ENCODE measurements around the gene PIK3R6. TPM values are rescaled to one million over a fixed set of nuclear protein-coding genes. Genes with fewer than 3 reads are reported as not detected.

Gene PIK3R6
- total and polyA plus RNA-seq, 5 donors, result 0.36 to 0.91 (median 0.86) TPM

- DNase-seq, result no peak
- Histone ChIP-seq H3K4me1 (ENCODE audit: control insufficient read depth, insufficient read depth, low read length) (no peaks in the 10 kb centered on the region), H3K27ac (ENCODE audit: low read length) (no peak overlapping the region), H3K9me3 (ENCODE audit: control insufficient read depth, low read length) (no peaks in the 10 kb centered on the region), H3K4me3 (ENCODE audit: low read length) (no peak overlapping the region), H3K27me3 (ENCODE audit: control insufficient read depth, insufficient read depth) (no peaks in the 10 kb centered on the region)
- intact Hi-C loops (cut with DNase I), result no loop called here
- 89% methylated on average over 5 of the region's 5 CpGs for WGBS
- ATAC-seq, result no peak
Measured at GRCh38 chr17:8904686-8905085, 37.2 kb upstream of the PIK3R6 start.

DNA sequence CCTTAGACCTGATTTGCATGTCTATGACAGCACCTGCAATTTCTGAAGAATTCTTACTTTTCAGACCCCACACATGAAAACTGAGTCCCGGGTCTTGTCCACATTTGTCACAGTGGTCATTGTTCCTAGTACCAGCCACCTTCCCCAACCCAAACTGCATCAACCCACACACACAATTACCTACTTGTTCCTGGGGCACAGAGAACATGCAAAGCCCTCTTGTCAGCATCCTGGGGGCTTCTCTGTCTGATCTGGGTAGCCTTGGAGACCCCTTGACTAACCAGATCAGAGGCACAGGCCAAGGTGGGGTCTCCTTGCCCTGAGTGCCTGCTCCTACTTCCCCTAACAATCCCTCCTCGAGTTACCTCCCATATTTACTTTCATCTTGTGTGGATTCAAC is 36.7 kb upstream of the PIK3R6 start:
- Histone ChIP-seq H3K27me3 (ENCODE audit: control insufficient read depth, insufficient read depth) (no peaks in the 10 kb centered on the region), H3K4me3 (ENCODE audit: low read length) (no peak overlapping the region), H3K27ac (ENCODE audit: low read length) (no peak overlapping the region), H3K9me3 (ENCODE audit: control insufficient read depth, low read length) (no peaks in the 10 kb centered on the region), H3K4me1 (ENCODE audit: control insufficient read depth, insufficient read depth, low read length) (no peaks in the 10 kb centered on the region)
- intact Hi-C loops (cut with DNase I), result no loop called here
- no peak for ATAC-seq
- no peak for DNase-seq
- 67% methylated on average over 2 of the region's 2 CpGs for WGBS

- no peak for DNase-seq
- no peak for ATAC-seq
- intact Hi-C loops (cut with DNase I), result no loop called here
- Histone ChIP-seq H3K4me3 (ENCODE audit: low read length) (no peak overlapping the region), H3K9me3 (ENCODE audit: control insufficient read depth, low read length) (no peaks in the 10 kb centered on the region), H3K27me3 (ENCODE audit: control insufficient read depth, insufficient read depth) (no peaks in the 10 kb centered on the region), H3K4me1 (ENCODE audit: control insufficient read depth, insufficient read depth, low read length) (no peaks in the 10 kb centered on the region), H3K27ac (ENCODE audit: low read length) (no peak overlapping the region)
- WGBS, result 48% methylated on average over 15 of the region's 15 CpGs
Measured at GRCh38 chr17:8900626-8901585, 33.4 kb upstream of the PIK3R6 start.

DNA sequence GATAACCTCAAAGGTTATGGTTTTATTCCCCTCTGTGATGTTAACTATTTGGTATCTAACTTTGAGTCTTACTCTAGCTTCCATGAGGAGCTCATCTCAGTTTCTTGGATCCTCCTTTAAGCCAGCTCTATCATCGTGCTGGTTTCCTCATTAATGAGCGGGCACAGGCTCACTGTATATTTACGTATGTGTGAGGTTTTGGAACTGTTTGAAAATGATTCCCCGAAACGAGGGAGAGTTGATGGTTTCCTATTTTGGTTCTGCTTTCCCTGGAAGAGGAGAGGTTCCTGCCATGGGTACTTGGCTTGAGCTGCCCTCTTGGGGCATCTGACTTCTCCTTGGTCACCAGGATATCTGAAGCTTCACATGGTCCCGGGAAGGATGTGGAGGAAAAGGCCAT is 32.7 kb upstream of the PIK3R6 start:
- Histone ChIP-seq H3K9me3 (ENCODE audit: control insufficient read depth, low read length) (no peaks in the 10 kb centered on the region), H3K27me3 (ENCODE audit: control insufficient read depth, insufficient read depth) (no peaks in the 10 kb centered on the region), H3K27ac (ENCODE audit: low read length) (no peak overlapping the region), H3K4me3 (ENCODE audit: low read length) (no peak overlapping the region), H3K4me1 (ENCODE audit: control insufficient read depth, insufficient read depth, low read length) (no peaks in the 10 kb centered on the region)
- DNase-seq, result no peak
- intact Hi-C loops (cut with DNase I), result no loop called here
- no peak for ATAC-seq
- WGBS, result 64% methylated on average over 6 of the region's 6 CpGs

DNA sequence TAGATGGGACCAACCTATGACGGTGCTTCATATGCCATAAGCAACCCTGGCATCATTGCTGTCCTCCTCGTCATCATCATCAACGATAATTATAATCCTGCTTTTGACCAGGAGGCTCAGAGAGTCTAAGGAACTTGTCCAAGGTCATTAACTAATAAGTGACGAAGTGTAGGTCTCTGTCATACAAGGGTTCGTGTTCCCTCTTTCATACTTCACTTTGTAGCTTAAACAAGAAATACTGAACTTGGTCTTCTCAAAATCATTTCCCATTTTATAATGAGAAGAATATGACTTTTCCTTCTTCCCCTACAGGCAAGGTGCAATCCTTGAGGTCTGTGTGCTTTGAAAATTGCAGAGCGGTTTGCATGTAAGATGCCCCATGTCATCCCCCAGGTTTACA is 31.2 kb upstream of the PIK3R6 start:
- Histone ChIP-seq H3K4me3 (ENCODE audit: low read length) (no peak overlapping the region), H3K27ac (ENCODE audit: low read length) (no peak overlapping the region), H3K4me1 (ENCODE audit: control insufficient read depth, insufficient read depth, low read length) (no peaks in the 10 kb centered on the region), H3K27me3 (ENCODE audit: control insufficient read depth, insufficient read depth) (no peaks in the 10 kb centered on the region), H3K9me3 (ENCODE audit: control insufficient read depth, low read length) (no peaks in the 10 kb centered on the region)
- DNase-seq (no peak), ATAC-seq (no peak)
- 86% methylated on average over 6 of the region's 6 CpGs for WGBS
- intact Hi-C loops (cut with DNase I), result loop anchor here in 2 of 4 donors (10.0 kb wide), 1 partner anchor 94 kb away; no protein-coding TSS in a partner anchor

DNA sequence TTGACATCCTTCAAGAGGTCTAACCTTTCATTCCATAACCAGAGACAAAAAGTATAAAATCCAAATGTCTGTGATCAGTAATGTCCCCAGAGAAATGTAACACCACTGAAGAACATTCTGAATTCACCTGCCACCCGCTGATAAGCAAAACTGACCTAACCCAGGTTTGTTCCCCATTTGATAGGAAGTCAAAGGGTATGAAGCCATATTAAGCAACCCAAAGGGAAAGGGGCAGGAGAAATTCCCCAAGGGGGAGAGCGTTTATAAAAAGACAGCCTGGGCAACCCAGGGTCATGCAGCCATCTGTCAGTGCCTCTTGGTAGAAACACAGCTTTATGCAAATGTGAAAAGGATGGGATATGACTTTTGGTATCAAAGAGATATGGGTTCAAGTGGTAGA is 30.7 kb upstream of the PIK3R6 start:
- WGBS, result 67% methylated on average over 2 of the region's 2 CpGs
- Histone ChIP-seq H3K4me3 (ENCODE audit: low read length) (no peak overlapping the region), H3K27me3 (ENCODE audit: control insufficient read depth, insufficient read depth) (no peaks in the 10 kb centered on the region), H3K27ac (ENCODE audit: low read length) (no peak overlapping the region), H3K9me3 (ENCODE audit: control insufficient read depth, low read length) (no peaks in the 10 kb centered on the region), H3K4me1 (ENCODE audit: control insufficient read depth, insufficient read depth, low read length) (no peaks in the 10 kb centered on the region)
- ATAC-seq (no peak), DNase-seq (no peak)
- intact Hi-C loops (cut with DNase I), result loop anchor here in 2 of 4 donors (10.0 kb wide), 1 partner anchor 93 kb away; no protein-coding TSS in a partner anchor

DNA sequence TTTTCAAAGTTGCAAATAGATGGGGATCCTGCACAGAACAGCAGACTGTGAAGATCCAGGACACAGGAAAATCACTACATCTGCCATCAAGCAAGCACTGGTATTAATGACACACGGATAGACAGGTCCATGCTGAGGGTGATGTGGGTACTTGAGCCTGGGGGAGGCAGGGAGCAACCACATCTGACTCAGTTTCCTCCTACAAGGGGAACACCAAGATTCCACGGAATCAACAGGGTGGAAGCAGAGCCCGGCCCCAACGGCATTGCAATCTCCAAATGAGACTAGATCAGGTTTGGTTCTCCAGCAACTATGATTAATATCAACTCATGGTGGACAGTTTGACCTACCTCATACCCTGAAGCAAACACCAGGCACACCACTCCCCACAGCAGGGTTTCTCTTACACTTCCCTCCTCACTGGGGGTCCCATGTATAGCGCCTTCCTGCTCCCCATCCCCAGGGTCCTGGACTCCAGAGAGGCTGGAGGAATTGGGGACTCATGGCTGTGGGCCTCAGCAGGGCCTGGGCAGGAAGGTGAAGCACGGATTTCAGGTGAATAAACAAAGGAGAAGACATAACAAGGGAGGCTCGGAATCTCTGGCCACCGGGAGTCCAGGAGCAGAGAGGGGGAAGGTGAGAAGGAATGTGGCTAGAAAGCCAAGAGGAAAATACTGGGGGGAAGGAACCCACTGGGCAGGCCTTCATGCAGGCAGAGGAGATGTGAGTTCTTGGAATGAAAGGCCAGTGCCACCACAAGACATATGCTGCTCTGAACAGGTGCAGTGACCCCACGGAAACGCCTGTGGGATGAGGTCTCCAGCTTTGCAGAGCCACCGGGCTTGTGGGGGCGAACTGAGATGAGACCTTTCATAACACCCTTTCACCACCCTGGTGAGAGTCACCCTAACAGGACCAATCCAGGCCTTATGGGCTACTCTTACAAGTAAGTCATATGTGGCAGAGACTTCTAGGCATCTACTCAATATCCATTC is 29.5 kb upstream of the PIK3R6 start:
- no peaks in the 10 kb centered on the region for H3K27me3 ChIP-seq (ENCODE audit: control insufficient read depth, insufficient read depth)
- H3K9me3 ChIP-seq (ENCODE audit: control insufficient read depth, low read length), result no peaks in the 10 kb centered on the region
- intact Hi-C loops (cut with DNase I), result loop anchor here in 2 of 4 donors (10.0 kb wide), 1 partner anchor 92 kb away; no protein-coding TSS in a partner anchor
- ATAC-seq (no peak), DNase-seq (no peak)
- 78% methylated on average over 12 of the region's 12 CpGs for WGBS
- H3K27ac ChIP-seq (ENCODE audit: low read length), result no peak overlapping the region
- no peak overlapping the region for H3K4me3 ChIP-seq (ENCODE audit: low read length)
- no peaks in the 10 kb centered on the region for H3K4me1 ChIP-seq (ENCODE audit: control insufficient read depth, insufficient read depth, low read length)

DNA sequence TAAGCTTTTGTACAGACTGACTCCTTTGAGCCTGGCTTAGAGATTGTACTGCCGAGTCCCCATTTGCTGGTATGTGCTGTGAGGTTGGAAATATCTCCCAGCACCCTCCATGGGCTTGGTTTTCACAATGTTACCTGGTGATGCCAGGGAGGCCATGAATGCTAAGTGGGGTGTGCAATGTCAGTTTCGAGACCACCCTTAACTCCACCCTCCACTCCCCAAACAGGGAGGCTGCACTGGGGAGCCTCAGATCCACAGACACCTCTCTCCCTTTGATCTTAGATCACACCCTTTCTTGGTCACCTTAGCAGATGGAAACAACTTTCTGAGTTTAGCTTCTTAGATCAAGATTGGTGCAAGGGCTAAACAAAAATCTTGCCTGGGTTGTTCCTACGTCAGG is 28.6 kb upstream of the PIK3R6 start:
- H3K9me3 ChIP-seq (ENCODE audit: control insufficient read depth, low read length), result no peaks in the 10 kb centered on the region
- no peak overlapping the region for H3K4me3 ChIP-seq (ENCODE audit: low read length)
- ATAC-seq (no peak), DNase-seq (no peak)
- 85% methylated on average over 3 of the region's 3 CpGs for WGBS
- no peaks in the 10 kb centered on the region for H3K27me3 ChIP-seq (ENCODE audit: control insufficient read depth, insufficient read depth)
- intact Hi-C loops (cut with DNase I), result loop anchor here in 2 of 4 donors (10.0 kb wide), 1 partner anchor 91 kb away; no protein-coding TSS in a partner anchor
- no peaks in the 10 kb centered on the region for H3K4me1 ChIP-seq (ENCODE audit: control insufficient read depth, insufficient read depth, low read length)
- H3K27ac ChIP-seq (ENCODE audit: low read length), result no peak overlapping the region

- 41% methylated on average over 24 of the region's 24 CpGs for WGBS
- H3K9me3 ChIP-seq (ENCODE audit: control insufficient read depth, low read length), result no peaks in the 10 kb centered on the region
- H3K27ac ChIP-seq (ENCODE audit: low read length), result no peak overlapping the region
- intact Hi-C loops (cut with DNase I), result loop anchor here in 2 of 4 donors (10.0 kb wide), 1 partner anchor 90 kb away; no protein-coding TSS in a partner anchor
- H3K4me1 ChIP-seq (ENCODE audit: control insufficient read depth, insufficient read depth, low read length), result no peaks in the 10 kb centered on the region
- H3K4me3 ChIP-seq (ENCODE audit: low read length), result peak overlapping the region; percentile 5
- peak in 2 of 3 donors; percentile 46 to 77 for DNase-seq
- H3K27me3 ChIP-seq (ENCODE audit: control insufficient read depth, insufficient read depth), result no peaks in the 10 kb centered on the region
- ATAC-seq, result peak; percentile 72 to 83
Measured at GRCh38 chr17:8894673-8895578, 27.5 kb upstream of the PIK3R6 start.

- peak in 1 of 2 donors; percentile 8 for ATAC-seq
- Histone ChIP-seq H3K27me3 (ENCODE audit: control insufficient read depth, insufficient read depth) (no peaks in the 10 kb centered on the region), H3K9me3 (ENCODE audit: control insufficient read depth, low read length) (no peaks in the 10 kb centered on the region), H3K27ac (ENCODE audit: low read length) (no peak overlapping the region), H3K4me1 (ENCODE audit: control insufficient read depth, insufficient read depth, low read length) (no peaks in the 10 kb centered on the region), H3K4me3 (ENCODE audit: low read length) (no peak overlapping the region)
- no peak for DNase-seq
- intact Hi-C loops (cut with DNase I), result loop anchor here in 2 of 4 donors (10.0 kb wide), 1 partner anchor 89 kb away; no protein-coding TSS in a partner anchor
- 71% methylated on average over 17 of the region's 17 CpGs for WGBS
Measured at GRCh38 chr17:8894202-8894671, 26.8 kb upstream of the PIK3R6 start.

All from right cardiac atrium (tissue), 5 donors.